Effector memory CD8-positive, alpha-beta T cell (primary cell): ENCODE results near the gene LGALS9B.
"Not testable (repeated sequence)": the region's sequence is repeated elsewhere in the genome, so short reads cannot be mapped to it uniquely, and the experiment has no call there.

Experiments used
- ATAC-seq: fragments of 150-1000 bp; cut with Tn5 transposase; replicated peaks from 2 replicates; pipeline ENCODE4 v1.10.0; 2021; ENCODE audit warnings: mild to moderate bottlenecking, moderate library complexity
- DNase-seq, 3 experiments: peaks; one replicate each; pipeline ENCODE4 v3.0.0; 2021
- H3K27ac Mint-ChIP-seq, 2 donors: one replicate each; pipeline ENCODE4 v1.8.0; 2022; ENCODE audit warnings: mild to moderate bottlenecking in 2 of 2, mixed read lengths in 2 of 2, moderate library complexity in 2 of 2
- H3K27me3 Mint-ChIP-seq, 2 donors: one replicate each; pipeline ENCODE4 v1.8.0; 2022; ENCODE audit warnings: mixed read lengths in 2 of 2
- H3K36me3 Mint-ChIP-seq: one replicate; pipeline ENCODE4 v1.8.0; 2022; ENCODE audit warnings: mild to moderate bottlenecking, moderate library complexity, mixed read lengths; ENCODE audit not compliant: insufficient read depth
- H3K4me1 Mint-ChIP-seq, 2 donors: one replicate each; pipeline ENCODE4 v1.8.0; 2022; ENCODE audit warnings: low read depth in 2 of 2, mixed read lengths in 2 of 2
- H3K4me3 Mint-ChIP-seq, 2 donors: one replicate each; pipeline ENCODE4 v1.8.0; 2022; ENCODE audit warnings: mild to moderate bottlenecking in 2 of 2, mixed read lengths in 2 of 2, moderate library complexity in 2 of 2
- H3K9me3 Mint-ChIP-seq, 2 donors: one replicate each; pipeline ENCODE4 v1.8.0; 2022; ENCODE audit warnings: mixed read lengths in 2 of 2

The LGALS9B gene

DNA sequence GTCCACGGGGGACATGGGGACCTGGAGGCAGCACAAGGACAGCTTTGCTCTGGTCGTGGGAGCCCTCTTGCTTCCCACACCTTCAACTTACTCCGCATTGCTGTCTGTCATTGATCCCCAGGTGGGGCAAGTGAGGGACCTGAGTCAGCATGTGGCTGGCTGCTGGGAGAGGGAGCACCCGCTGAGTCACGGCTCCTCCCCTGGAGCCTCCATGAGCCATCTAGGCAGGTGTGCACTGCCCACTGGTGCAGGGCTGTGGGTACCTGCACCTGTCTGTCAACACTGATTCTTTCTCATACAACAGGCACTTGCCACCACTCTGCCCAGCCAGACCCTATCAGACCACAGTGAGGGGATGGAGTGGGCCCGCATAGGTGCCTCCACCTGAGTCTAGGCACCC, 24.8 kb upstream of the LGALS9B start:
- not testable (repeated sequence) for H3K27ac Mint-ChIP-seq, H3K36me3 Mint-ChIP-seq, H3K4me1 Mint-ChIP-seq, H3K4me3 Mint-ChIP-seq, ATAC-seq, H3K27me3 Mint-ChIP-seq, DNase-seq, H3K9me3 Mint-ChIP-seq

DNA sequence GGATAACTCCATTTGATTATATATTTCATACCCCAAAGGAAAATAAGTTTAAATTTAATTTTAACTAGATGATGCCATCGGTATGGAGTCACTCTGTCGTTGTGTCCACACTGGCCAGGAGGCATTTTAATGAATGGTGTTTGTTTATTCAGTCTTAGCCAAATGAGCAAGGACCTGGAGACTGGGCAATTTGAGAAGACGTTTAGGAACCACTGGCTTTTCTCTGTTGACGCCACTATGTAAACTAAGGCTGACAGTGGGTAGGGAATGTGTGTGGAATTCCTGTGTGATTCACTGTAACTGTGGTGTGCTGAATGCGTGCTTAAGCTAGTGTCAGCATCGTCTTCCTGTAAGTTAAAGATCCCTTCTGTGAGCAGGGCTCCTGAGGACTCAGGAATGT, 17.6 kb upstream of the LGALS9B start:
- ATAC-seq, H3K36me3 Mint-ChIP-seq, H3K9me3 Mint-ChIP-seq, H3K27me3 Mint-ChIP-seq, H3K4me1 Mint-ChIP-seq, DNase-seq, H3K27ac Mint-ChIP-seq, H3K4me3 Mint-ChIP-seq: not testable (repeated sequence)

DNA sequence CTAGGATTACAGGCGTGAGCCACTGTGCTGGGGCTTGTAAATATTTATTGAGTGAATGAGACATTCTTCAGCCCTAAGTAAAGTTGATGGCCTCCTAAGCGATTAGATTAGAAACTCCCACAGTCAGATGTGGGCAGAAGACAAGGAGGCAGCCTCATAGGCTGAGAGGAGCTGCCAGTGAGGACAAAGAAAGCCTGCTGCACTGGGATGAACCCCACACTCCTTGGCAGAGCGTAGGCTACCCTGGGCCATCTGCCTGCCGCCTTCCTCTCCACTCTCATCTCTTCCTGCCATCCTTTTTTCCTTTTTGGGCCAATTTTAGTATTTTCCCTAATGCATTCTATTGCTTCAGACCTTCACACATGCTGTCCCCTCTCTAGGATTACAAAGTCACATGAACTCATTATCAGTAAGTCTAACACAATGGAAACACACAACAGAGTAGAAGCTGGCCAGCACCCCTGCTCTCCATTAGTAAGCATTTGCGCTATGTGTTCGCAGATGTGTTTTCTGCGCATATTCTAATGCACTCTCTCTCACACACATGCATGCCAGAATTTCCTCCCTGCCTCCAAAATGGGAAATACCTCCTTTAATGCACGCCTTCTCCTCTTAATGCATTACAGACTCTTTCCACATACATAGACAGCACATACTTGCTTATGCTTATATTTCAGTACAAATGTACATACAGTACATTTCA, 12.7 kb upstream of the LGALS9B start:
- ATAC-seq, H3K9me3 Mint-ChIP-seq, H3K4me3 Mint-ChIP-seq, H3K27ac Mint-ChIP-seq, H3K4me1 Mint-ChIP-seq, H3K27me3 Mint-ChIP-seq, H3K36me3 Mint-ChIP-seq, DNase-seq: not testable (repeated sequence)

DNA sequence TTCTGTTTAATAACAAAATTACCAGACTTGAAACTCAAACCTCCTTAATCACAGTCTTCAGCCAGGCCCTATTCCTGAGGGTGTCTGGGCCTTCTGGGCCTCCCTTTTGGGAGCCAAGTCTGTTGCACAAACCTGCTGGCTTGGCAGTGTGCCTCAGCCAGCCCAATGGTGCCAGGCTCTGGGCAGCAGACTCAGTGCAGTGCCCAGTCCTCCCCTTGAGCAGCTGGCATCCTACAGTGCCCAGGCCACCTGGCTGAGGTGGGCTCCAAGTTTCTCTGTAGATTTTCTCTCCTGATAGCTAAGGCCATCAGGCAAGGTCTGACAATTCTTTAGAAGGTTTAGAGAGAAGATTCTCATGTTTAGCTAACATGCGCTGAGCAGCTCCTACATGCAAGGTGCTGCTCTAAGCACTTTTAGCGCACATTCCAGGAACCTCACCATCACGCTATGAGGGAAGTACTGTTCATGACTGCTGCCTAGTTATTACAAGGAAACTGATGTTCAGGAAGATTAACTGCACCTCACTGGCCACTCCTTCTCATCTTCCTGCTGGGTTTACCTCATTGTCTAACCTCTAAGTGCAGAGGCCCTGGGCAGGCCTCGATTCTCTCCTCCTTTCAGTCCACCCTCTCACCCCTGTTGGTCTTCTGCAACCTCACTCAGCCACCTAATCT, 10.2 kb upstream of the LGALS9B start:
- not testable (repeated sequence) for H3K9me3 Mint-ChIP-seq, DNase-seq, H3K4me1 Mint-ChIP-seq, H3K27ac Mint-ChIP-seq, H3K36me3 Mint-ChIP-seq, ATAC-seq, H3K4me3 Mint-ChIP-seq, H3K27me3 Mint-ChIP-seq

- H3K4me3 Mint-ChIP-seq, DNase-seq, ATAC-seq, H3K4me1 Mint-ChIP-seq, H3K9me3 Mint-ChIP-seq, H3K36me3 Mint-ChIP-seq, H3K27ac Mint-ChIP-seq, H3K27me3 Mint-ChIP-seq: not testable (repeated sequence)
These were observed 7.9 kb upstream of the LGALS9B start for GRCh38 chr17:20475137-20475831.

GRCh38 chr17:20474081-20474480, 6.7 kb upstream of the LGALS9B start:
- not testable (repeated sequence) for DNase-seq, H3K27me3 Mint-ChIP-seq, H3K36me3 Mint-ChIP-seq, H3K4me3 Mint-ChIP-seq, H3K9me3 Mint-ChIP-seq, H3K27ac Mint-ChIP-seq, H3K4me1 Mint-ChIP-seq, ATAC-seq

- H3K27me3 Mint-ChIP-seq, DNase-seq, ATAC-seq, H3K9me3 Mint-ChIP-seq, H3K4me1 Mint-ChIP-seq, H3K4me3 Mint-ChIP-seq, H3K36me3 Mint-ChIP-seq: not testable (repeated sequence)
- H3K27ac Mint-ChIP-seq: peak overlapping the region in 1 of 2 donors; percentile 15
These were observed 2.6 kb upstream of the LGALS9B start for GRCh38 chr17:20469946-20470345.

DNA sequence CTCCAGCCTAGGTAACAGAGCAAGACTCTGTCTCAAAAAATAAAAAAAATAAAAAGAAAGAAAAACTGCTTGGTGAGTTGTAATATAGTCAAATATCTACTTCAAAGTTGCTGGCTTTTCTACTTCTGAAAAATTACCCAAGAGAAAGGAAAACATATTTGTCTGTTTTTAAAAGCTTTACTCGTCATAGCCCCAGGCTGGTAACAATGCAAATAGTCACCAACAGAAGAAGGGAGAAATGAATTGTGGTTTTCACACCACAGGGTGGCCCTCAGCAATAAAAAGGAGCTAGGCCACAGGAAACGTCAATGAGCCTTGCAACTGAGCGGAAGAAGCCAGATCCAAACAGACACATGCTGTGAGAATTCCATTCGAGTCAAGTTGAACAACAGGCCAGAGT, 1.8 kb upstream of the LGALS9B start:
- H3K9me3 Mint-ChIP-seq, H3K4me3 Mint-ChIP-seq, H3K36me3 Mint-ChIP-seq, H3K4me1 Mint-ChIP-seq, H3K27me3 Mint-ChIP-seq, DNase-seq: not testable (repeated sequence)
- peak; percentile 72 for ATAC-seq
- peak overlapping the region in 1 of 2 donors; percentile 15 for H3K27ac Mint-ChIP-seq

GRCh38 chr17:20466999-20467398, 340 bp downstream of the LGALS9B start:
- not testable (repeated sequence) for H3K4me1 Mint-ChIP-seq, H3K36me3 Mint-ChIP-seq, H3K9me3 Mint-ChIP-seq, H3K27me3 Mint-ChIP-seq, DNase-seq
- Mint-ChIP-seq H3K4me3 (peak overlapping the region; percentile 72 to 85), H3K27ac (peak overlapping the region in 1 of 2 donors; percentile 90)
- ATAC-seq: peak; percentile 9

- H3K9me3 Mint-ChIP-seq, H3K27me3 Mint-ChIP-seq, DNase-seq, H3K36me3 Mint-ChIP-seq, H3K27ac Mint-ChIP-seq, H3K4me1 Mint-ChIP-seq, ATAC-seq: not testable (repeated sequence)
- peak overlapping the region in 1 of 2 donors; percentile 85 for H3K4me3 Mint-ChIP-seq
These were observed 786 bp downstream of the LGALS9B start for GRCh38 chr17:20466553-20466952.

DNA sequence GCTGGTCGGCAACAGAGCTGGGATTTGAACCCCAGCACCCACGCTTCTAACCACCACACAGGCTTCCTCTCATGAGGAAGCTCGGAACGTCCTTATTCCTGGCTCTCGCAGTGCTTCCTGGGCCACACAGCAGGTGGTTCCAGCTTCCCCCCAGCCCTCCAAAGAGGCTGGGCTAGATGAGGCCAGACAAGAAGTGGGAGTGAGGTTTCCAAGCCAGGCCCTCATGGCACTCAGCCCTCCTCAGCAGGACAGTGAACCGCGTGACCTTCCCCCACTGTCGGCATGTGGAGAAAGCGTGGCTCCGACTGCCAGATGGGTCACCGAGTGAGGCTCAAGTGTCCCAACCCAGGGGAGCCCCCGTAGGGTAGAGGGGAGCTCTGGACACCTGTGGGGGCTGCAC, 1.8 kb downstream of the LGALS9B start:
- H3K9me3 Mint-ChIP-seq, H3K27ac Mint-ChIP-seq, H3K4me1 Mint-ChIP-seq, DNase-seq, ATAC-seq, H3K4me3 Mint-ChIP-seq, H3K27me3 Mint-ChIP-seq, H3K36me3 Mint-ChIP-seq: not testable (repeated sequence)

- not testable (repeated sequence) for DNase-seq, H3K4me1 Mint-ChIP-seq, H3K4me3 Mint-ChIP-seq
These were observed 2.4 kb downstream of the LGALS9B start for GRCh38 chr17:20464854-20465414.

DNA sequence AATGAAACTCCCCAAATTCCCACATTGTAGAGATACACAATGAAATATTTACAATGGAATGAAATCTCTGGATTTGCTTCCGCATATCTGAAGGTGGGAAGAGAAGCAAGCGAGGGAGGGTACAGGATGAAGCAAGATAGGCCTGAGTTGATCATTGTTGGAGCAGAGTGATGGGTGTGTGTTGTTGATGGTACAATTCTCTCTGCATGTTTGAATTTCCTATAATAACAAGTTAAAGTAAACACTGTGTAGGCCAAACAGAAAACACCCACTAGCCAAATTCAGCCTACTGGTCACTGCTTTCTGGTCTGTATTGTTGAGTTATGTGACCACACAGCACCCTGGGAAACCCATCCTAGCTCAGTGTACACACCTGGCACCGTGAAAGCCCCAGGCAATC, 5.2 kb downstream of the LGALS9B start:
- not testable (repeated sequence) for H3K27ac Mint-ChIP-seq, H3K36me3 Mint-ChIP-seq, H3K9me3 Mint-ChIP-seq, DNase-seq, H3K4me3 Mint-ChIP-seq, H3K27me3 Mint-ChIP-seq, ATAC-seq, H3K4me1 Mint-ChIP-seq

More at GRCh38 chr17:20464854-20465414, 2.4 kb downstream of the LGALS9B start:
- H3K27ac Mint-ChIP-seq, H3K9me3 Mint-ChIP-seq, H3K36me3 Mint-ChIP-seq, H3K27me3 Mint-ChIP-seq, ATAC-seq: not testable (repeated sequence)
